8988T (cell line): ENCODE results near the gene TMPRSS9.

ENCODE experiments used
- DNase-seq: peaks from one replicate; pipeline ENCODE4 v3.0.0; 2011

Gene TMPRSS9

GRCh38 chr19:2330255-2330631, 29.8 kb upstream of the TMPRSS9 start:
- no peak for DNase-seq

DNA sequence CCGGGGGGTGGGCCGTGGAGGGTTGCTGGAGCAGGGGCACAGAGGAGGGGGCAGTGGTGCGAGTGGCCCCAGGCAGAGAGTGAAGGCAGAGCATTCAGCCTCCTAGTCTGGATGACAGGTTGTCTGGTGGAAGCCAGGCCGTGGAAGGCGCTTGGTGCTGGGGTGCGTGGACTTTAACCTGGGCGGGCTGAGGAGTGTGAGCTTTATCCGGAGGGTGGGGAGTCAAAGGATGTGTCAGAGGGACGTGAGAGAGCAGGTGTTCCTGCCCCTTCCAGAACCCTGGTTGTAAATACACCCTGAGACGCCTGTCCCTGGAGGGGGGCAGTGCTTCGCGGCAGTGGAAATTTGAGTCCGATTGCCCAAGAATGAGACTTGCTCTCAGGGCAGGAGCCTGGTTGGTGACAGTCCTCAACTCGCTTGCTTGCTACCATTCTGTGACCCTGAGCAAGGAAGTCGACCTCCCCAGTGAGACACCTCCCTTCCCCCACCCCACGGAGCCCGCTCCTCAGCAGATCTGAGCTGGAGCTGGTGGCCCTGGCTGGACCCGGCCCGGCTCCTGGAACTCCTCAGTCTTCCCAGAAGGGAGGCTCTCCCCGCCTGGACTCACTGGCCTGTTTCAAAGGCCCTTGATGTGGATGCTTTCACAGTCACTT, 29.3 kb upstream of the TMPRSS9 start:
- no peak for DNase-seq

DNA sequence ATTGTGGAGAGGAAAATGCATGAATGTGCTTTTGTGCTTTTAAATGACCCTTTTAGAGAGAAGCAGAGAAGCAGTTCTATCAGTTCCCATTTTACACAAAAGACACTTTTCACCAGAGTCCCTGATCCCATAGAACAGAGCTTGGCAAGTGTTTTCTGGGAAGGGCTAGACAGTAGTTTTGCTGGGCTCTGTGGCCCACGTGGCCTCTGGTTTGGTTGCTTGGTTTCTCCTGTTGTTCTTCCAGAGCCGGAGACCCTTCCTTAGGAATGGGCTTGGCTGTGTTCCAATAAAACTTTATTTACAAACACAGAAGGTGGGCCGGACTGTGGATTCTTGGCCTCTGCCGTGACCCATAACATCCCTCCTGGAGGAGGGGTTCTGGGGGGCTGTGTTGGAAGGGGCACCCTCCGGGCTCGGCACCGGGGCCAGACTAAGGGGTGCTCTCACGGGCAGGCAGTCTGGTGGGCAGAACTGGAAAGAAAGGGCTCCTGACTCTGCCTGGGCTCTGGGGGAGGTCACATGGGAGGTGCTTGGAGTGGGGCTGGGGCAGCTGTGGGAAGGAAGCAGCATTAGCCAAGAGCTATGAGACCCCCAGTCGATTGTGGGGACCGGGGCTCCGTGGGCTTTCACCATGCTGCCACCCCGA, 28.3 kb upstream of the TMPRSS9 start:
- no peak for DNase-seq

DNA sequence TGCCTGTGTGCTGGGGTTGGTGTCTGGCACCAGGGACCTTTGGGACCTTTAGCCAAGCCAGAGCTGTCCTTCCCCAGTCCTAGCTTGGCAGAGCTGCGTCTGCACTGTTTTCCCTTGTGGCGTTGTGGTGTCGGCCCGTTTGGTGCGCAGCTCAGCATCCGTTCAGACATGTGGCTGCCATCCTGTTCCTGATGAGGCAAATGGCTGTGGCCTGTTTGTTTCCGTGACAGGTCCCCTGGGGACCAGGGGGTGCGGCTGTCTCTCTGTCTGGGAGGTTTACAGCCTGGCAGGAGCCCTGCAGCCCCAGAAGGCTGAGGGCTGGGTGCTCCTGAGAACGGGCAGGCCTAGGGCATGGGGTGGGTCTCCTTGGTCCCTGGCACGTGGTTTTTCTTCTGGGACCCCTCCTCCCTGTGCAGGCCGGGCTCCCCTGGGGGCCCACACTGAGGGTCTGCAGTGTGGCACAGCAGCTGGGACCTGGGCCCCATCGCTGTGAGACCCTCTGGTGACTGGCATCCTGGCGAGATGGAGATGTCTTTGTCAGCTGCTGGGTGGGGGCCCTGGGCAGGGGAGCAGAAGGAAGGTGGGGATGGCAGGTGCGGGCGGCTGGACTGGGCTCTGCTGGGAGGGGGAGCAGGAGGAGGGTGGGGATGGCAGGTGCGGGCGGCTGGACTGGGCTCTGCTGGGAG, 27.6 kb upstream of the TMPRSS9 start:
- DNase-seq: no peak

DNA sequence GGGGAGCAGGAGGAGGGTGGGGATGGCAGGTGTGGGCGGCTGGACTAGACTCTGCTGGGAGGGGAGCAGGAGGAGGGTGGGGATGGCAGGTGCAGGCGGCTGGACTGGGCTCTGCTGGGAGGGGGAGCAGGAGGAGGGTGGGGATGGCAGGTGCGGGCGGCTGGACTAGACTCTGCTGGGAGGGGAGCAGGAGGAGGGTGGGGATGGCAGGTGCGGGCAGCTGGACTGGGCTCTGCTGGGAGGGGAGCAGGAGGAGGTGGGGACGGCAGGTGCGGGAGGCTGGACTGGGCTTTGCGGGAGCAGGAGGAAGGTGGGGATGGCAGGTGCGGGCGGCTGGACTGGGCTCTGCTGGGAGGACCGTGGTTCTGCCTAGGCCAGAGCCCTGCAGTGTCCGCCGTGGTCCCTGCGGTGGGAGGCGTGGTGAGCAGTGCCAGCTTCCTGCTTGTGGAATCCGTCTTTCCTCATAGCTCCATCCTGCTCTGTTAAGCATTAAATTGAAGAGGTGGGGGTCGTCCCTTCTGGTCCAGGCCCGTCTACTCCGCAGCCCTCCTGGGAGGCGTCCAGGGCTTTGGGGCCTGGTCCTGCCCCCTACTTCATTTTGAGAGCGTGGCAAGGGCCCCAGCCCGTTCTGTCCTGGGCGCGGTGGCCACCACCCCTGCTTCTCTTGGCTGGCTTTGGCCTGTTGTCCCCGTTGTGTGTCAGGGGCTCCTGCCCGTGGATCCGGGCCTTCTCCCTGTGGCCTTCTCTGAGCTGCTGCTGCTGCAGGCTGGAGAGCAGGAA, 26.8 kb upstream of the TMPRSS9 start:
- DNase-seq: no peak

- DNase-seq: no peak
Observed at GRCh38 chr19:2333807-2334211, 26.3 kb upstream of the TMPRSS9 start.

DNA sequence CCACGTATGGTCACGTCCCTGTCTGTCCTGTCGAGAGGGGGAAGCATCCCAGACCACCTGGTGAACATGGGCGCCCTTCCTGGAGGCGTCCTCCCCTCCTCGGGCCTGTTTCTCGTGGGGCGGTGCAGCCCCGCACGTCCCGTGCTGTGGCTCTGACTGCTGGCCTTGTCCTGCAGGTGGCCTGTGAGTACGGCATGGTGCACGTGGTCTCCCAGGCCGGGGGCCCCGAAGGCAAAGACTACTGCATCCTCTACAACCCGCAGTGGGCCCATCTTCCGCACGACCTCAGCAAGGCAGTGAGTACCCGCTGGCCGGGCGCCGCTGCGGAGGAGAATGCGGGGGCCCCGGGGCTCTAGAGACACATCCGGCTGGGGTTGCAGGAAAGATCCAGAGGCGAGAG, 25.6 kb upstream of the TMPRSS9 start:
- DNase-seq: no peak

DNA sequence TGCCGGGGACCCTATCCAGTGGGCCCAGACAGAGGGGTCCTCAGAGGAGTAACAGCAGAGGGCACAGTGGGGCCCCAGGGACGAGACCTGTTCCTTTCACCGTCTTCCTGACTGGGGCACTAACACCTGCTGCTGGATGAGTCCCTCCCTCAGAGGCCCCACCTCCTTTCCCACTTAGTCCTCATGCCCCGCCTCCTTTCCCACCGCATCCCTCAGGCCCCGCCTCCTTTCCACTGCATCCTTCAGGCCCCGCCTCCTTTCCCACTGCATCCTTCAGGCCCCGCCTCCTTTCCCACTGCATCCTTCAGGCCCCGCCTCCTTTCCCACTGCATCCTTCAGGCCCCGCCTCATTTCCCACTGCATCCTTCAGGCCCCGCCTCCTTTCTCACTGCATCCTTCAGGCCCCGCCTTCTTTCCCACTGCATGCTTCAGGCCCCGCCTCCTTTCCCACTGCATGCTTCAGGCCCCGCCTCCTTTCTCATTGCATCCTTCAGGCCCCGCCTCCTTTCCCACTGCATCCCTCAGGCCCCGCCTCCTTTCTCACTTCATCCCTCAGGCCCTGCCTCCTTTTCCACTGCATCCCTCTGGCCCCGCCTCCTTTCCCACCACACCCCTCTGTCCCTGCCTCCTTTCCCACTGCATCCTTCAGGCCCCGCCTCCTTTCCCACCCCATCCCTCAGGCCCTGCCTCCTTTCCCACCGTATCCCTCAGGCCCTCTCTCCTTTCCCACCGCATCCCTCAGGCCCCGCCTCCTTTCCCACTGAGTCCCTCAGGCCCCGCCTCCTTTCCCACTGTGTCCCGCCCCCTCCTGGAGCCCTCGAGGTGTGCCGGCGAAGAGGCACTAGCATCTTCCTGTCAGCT, 24.8 kb upstream of the TMPRSS9 start:
- DNase-seq: no peak

GRCh38 chr19:2335848-2336247, 24.2 kb upstream of the TMPRSS9 start:
- DNase-seq: no peak

GRCh38 chr19:2336528-2337328, 23.3 kb upstream of the TMPRSS9 start:
- no peak for DNase-seq

- peak; percentile 63 for DNase-seq
Observed at GRCh38 chr19:2337329-2337707, 22.7 kb upstream of the TMPRSS9 start.

- no peak for DNase-seq
Observed at GRCh38 chr19:2338055-2338615, 21.9 kb upstream of the TMPRSS9 start.

GRCh38 chr19:2338751-2339643, 21.1 kb upstream of the TMPRSS9 start:
- no peak for DNase-seq

- no peak for DNase-seq
Observed at GRCh38 chr19:2339644-2340310, 20.3 kb upstream of the TMPRSS9 start.

GRCh38 chr19:2340496-2341243, 19.4 kb upstream of the TMPRSS9 start:
- DNase-seq: no peak

- DNase-seq: no peak
Observed at GRCh38 chr19:2341244-2341751, 18.8 kb upstream of the TMPRSS9 start.

- no peak for DNase-seq
Observed at GRCh38 chr19:2341982-2342381, 18.1 kb upstream of the TMPRSS9 start.

- no peak for DNase-seq
Observed at GRCh38 chr19:2342656-2343288, 17.3 kb upstream of the TMPRSS9 start.
